Liver (tissue), 9 donors: Measurements from ENCODE around the gene GPR65. TPM values are rescaled to one million over a fixed set of nuclear protein-coding genes. Genes with fewer than 3 reads are reported as not detected.

Experiments used
- DNase-seq: peaks from one replicate; pipeline ENCODE4 v3.0.0-alpha.2; 2017; ENCODE audit warnings: low spot score
- H3K27ac ChIP-seq, 2 donors: one replicate each; pipeline ENCODE4 v1.7.0; 2013; ENCODE audit warnings: inconsistent platforms in 2 of 2, low read length in 2 of 2, control low read depth in 1 of 2, low read depth in 1 of 2, mild to moderate bottlenecking in 1 of 2
- H3K27me3 ChIP-seq, 4 donors: one replicate each; pipeline versions ENCODE4 v1.6.1 to v1.7.0; 2013; ENCODE audit warnings: low read length in 3 of 4, inconsistent platforms in 1 of 4, mild to moderate bottlenecking in 1 of 4, moderate library complexity in 1 of 4; ENCODE audit not compliant: control insufficient read depth in 4 of 4, insufficient read depth in 4 of 4
- H3K36me3 ChIP-seq, 4 donors: one replicate each; pipeline versions ENCODE4 v1.6.1 to v1.7.0; 2013; ENCODE audit warnings: low read length in 3 of 4, mild to moderate bottlenecking in 3 of 4, low read depth in 1 of 4, moderate library complexity in 1 of 4; ENCODE audit not compliant: control insufficient read depth in 4 of 4, insufficient read depth in 3 of 4
- H3K4me1 ChIP-seq, 4 donors: one replicate each; pipeline versions ENCODE4 v1.6.1 to v1.7.0; 2013; ENCODE audit warnings: low read length in 3 of 4, mild to moderate bottlenecking in 3 of 4, moderate library complexity in 1 of 4; ENCODE audit not compliant: control insufficient read depth in 4 of 4, insufficient read depth in 4 of 4
- H3K4me3 ChIP-seq, 3 donors: one replicate each; pipeline versions ENCODE4 v1.6.1 to v1.7.0; 2013; ENCODE audit warnings: low read length in 3 of 3, control low read depth in 1 of 3, low read depth in 1 of 3, mild to moderate bottlenecking in 1 of 3
- H3K9ac ChIP-seq, 2 donors: one replicate each; pipeline ENCODE4 v1.7.0; 2013; ENCODE audit warnings: low read length in 2 of 2, mild to moderate bottlenecking in 2 of 2, moderate library complexity in 2 of 2, control low read depth in 1 of 2, low read depth in 1 of 2
- H3K9me3 ChIP-seq, 4 donors: one replicate each; pipeline versions ENCODE4 v1.6.1 to v1.7.0; 2013; ENCODE audit warnings: low read length in 3 of 4; ENCODE audit not compliant: control insufficient read depth in 4 of 4
- EGR1 ChIP-seq, 2 donors: IDR thresholded peaks; 2 replicates each; pipeline ENCODE4 v1.6.1; 2016 to 2018; ENCODE audit warnings: antibody characterized with exemption in 2 of 2, low read depth in 2 of 2
- FOXA1 ChIP-seq: IDR thresholded peaks from 2 replicates; pipeline ENCODE4 v1.6.1; 2016; ENCODE audit warnings: antibody characterized with exemption
- GABPA ChIP-seq, 2 donors: IDR thresholded peaks in 1 of 2; conservative IDR thresholded peaks in 1 of 2; 2 replicates each; pipeline ENCODE4 v1.6.1; 2016; ENCODE audit warnings: antibody characterized with exemption in 2 of 2, mild to moderate bottlenecking in 1 of 2, moderate library complexity in 1 of 2
- HNF4G ChIP-seq: IDR thresholded peaks from 2 replicates; pipeline ENCODE4 v1.6.1; 2016; ENCODE audit warnings: antibody characterized with exemption
- JUND ChIP-seq, 2 donors: IDR thresholded peaks; 2 replicates each; pipeline ENCODE4 v1.6.1; 2016; ENCODE audit warnings: antibody characterized with exemption in 2 of 2
- RXRA ChIP-seq, 2 donors: IDR thresholded peaks; 2 replicates each; pipeline ENCODE4 v1.6.1; 2017 to 2018; ENCODE audit warnings: antibody characterized with exemption in 2 of 2, mild to moderate bottlenecking in 1 of 2
- YY1 ChIP-seq: IDR thresholded peaks from 2 replicates; pipeline ENCODE4 v1.6.1; 2016; ENCODE audit warnings: antibody characterized with exemption, mild to moderate bottlenecking
- WGBS: extraction: QIAGEN DNeasy Blood & Tissue Kit; methylation state at CpG from one replicate; pipeline ENCODE4 v1.1.7; 2013; 5-methylcytosine and 5-hydroxymethylcytosine counted together
- polyA plus RNA-seq, 2 donors: library from polyadenylated mRNA; stranded (reverse) in 1 of 2; unstranded in 1 of 2; fragments of 200-250 nt in 1 of 2; fragments of >200 nt in 1 of 2; fragmentation: Nextera tagmentation in 1 of 2; extraction: Ambion mirVana in 1 of 2; gene quantifications; one replicate each; pipeline versions ENCODE4 v1.2.1 to v1.2.3, GENCODE V29; 2013 to 2015
- total RNA-seq, 2 donors: library from RNA; depleted of rRNA; stranded (reverse); fragments of >200 nt; gene quantifications; one replicate each; pipeline ENCODE4 v1.2.3, GENCODE V29; 2014
- TF ChIP-seq, protein P1 (sequence below): IDR thresholded peaks from 2 replicates; pipeline ENCODE4 v1.6.1; 2016; ENCODE audit warnings: antibody characterized with exemption
- TF ChIP-seq, protein P2 (sequence below): IDR thresholded peaks from 2 replicates; pipeline ENCODE4 v1.6.1; 2016; ENCODE audit warnings: antibody characterized with exemption
- TF ChIP-seq, protein P3 (sequence below): IDR thresholded peaks from 2 replicates; pipeline ENCODE4 v1.6.1; 2016; ENCODE audit warnings: antibody characterized with exemption, mild to moderate bottlenecking
- TF ChIP-seq, protein P4 (sequence below): IDR thresholded peaks from 2 replicates; pipeline ENCODE4 v1.6.1; 2016; ENCODE audit warnings: antibody characterized with exemption
- TF ChIP-seq, protein P5 (sequence below): fragments of 150-350 bp; IDR thresholded peaks from 2 replicates; pipeline ENCODE4 v1.5.1; 2017; ENCODE audit warnings: improper control_type of control experiment, low read depth, low read length; ENCODE audit not compliant: missing input control
- donor health status: healthy.
- donor health status: healthy.
- donor health status: healthy.
- donor health status: healthy.
- donor health status: healthy.

GPR65 gene
- total and polyA plus RNA-seq, 4 donors = 0.72 to 4.5 (median 1.7) TPM

DNA sequence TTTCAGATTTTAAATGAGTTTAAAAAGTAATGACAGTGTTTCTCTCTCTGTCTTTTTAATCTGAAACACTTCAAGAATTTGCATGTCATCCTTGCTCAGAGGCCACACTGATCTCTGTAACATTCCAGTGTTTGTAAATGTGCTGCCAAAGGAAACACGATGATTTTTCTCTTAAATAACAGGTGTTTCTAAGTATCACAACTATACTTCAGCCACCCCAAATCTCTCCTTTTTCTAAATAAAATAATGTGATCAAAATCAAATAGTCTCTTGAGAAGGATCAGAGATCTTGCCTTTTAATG is 8.7 kb upstream of the GPR65 start:
- peaks cover 0 to 6% (median 1%) of the 10 kb centered on the region in 4 donors for H3K4me1 ChIP-seq

DNA sequence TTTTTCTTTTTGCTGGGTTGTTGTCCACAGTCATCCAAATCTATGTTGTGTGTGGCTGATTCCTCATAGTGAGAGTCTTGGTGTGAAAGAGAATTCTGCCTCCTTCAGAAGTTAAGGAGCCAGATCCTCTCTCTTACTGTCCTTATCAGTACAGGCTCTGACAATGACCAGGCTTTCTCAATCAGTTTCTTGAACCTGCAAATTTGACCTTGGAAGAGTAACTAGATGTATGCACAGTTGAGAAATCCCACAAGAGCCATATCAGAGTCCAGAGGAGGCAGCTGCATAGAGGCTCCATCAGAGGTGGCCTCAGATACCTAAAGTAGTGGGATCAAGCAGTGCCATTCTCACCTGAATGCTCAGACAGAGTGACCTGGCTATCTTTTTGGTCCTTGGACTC is 6.5 kb upstream of the GPR65 start:
- DNase-seq = no peak
- Histone ChIP-seq H3K9ac (no peak overlapping the region), H3K9me3 (no peaks in the 10 kb centered on the region), H3K36me3 (no peaks in the 10 kb centered on the region), H3K4me1 (peaks cover 0 to under 1% (median 0%) of the 10 kb centered on the region in 4 donors), H3K27ac (no peak overlapping the region), H3K4me3 (no peak overlapping the region), H3K27me3 (no peaks in the 10 kb centered on the region)
- TF ChIP-seq, protein P1, sequence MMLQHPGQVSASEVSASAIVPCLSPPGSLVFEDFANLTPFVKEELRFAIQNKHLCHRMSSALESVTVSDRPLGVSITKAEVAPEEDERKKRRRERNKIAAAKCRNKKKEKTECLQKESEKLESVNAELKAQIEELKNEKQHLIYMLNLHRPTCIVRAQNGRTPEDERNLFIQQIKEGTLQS = no peak
- TF ChIP-seq JUND (IDR thresholded peaks at IDR 0.05) (no peak), HNF4G (no peak), FOXA1 (no peak), GABPA (IDR thresholded peaks at IDR 0.05 in 1 of 2, conservative IDR thresholded peaks at IDR 0.05 in 1 of 2) (no peak), EGR1 (IDR thresholded peaks at IDR 0.05; ENCODE audit: low read depth in 2 of 2) (no peak), YY1 (no peak), RXRA (IDR thresholded peaks at IDR 0.05) (no peak)
- TF ChIP-seq, protein P2, sequence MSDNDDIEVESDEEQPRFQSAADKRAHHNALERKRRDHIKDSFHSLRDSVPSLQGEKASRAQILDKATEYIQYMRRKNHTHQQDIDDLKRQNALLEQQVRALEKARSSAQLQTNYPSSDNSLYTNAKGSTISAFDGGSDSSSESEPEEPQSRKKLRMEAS = no peak
- TF ChIP-seq, protein P3, sequence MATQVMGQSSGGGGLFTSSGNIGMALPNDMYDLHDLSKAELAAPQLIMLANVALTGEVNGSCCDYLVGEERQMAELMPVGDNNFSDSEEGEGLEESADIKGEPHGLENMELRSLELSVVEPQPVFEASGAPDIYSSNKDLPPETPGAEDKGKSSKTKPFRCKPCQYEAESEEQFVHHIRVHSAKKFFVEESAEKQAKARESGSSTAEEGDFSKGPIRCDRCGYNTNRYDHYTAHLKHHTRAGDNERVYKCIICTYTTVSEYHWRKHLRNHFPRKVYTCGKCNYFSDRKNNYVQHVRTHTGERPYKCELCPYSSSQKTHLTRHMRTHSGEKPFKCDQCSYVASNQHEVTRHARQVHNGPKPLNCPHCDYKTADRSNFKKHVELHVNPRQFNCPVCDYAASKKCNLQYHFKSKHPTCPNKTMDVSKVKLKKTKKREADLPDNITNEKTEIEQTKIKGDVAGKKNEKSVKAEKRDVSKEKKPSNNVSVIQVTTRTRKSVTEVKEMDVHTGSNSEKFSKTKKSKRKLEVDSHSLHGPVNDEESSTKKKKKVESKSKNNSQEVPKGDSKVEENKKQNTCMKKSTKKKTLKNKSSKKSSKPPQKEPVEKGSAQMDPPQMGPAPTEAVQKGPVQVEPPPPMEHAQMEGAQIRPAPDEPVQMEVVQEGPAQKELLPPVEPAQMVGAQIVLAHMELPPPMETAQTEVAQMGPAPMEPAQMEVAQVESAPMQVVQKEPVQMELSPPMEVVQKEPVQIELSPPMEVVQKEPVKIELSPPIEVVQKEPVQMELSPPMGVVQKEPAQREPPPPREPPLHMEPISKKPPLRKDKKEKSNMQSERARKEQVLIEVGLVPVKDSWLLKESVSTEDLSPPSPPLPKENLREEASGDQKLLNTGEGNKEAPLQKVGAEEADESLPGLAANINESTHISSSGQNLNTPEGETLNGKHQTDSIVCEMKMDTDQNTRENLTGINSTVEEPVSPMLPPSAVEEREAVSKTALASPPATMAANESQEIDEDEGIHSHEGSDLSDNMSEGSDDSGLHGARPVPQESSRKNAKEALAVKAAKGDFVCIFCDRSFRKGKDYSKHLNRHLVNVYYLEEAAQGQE = no peak
- TF ChIP-seq, protein P4, sequence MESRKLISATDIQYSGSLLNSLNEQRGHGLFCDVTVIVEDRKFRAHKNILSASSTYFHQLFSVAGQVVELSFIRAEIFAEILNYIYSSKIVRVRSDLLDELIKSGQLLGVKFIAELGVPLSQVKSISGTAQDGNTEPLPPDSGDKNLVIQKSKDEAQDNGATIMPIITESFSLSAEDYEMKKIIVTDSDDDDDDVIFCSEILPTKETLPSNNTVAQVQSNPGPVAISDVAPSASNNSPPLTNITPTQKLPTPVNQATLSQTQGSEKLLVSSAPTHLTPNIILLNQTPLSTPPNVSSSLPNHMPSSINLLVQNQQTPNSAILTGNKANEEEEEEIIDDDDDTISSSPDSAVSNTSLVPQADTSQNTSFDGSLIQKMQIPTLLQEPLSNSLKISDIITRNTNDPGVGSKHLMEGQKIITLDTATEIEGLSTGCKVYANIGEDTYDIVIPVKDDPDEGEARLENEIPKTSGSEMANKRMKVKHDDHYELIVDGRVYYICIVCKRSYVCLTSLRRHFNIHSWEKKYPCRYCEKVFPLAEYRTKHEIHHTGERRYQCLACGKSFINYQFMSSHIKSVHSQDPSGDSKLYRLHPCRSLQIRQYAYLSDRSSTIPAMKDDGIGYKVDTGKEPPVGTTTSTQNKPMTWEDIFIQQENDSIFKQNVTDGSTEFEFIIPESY = no peak
- TF ChIP-seq, protein P5, sequence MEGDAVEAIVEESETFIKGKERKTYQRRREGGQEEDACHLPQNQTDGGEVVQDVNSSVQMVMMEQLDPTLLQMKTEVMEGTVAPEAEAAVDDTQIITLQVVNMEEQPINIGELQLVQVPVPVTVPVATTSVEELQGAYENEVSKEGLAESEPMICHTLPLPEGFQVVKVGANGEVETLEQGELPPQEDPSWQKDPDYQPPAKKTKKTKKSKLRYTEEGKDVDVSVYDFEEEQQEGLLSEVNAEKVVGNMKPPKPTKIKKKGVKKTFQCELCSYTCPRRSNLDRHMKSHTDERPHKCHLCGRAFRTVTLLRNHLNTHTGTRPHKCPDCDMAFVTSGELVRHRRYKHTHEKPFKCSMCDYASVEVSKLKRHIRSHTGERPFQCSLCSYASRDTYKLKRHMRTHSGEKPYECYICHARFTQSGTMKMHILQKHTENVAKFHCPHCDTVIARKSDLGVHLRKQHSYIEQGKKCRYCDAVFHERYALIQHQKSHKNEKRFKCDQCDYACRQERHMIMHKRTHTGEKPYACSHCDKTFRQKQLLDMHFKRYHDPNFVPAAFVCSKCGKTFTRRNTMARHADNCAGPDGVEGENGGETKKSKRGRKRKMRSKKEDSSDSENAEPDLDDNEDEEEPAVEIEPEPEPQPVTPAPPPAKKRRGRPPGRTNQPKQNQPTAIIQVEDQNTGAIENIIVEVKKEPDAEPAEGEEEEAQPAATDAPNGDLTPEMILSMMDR = no peak

More for the DNA sequence above, 8.7 kb upstream of the GPR65 start:
- DNase-seq = no peak
- 44% methylated on average over 1 of the region's 1 CpG for WGBS
- Histone ChIP-seq H3K9ac (no peak overlapping the region), H3K4me3 (no peak overlapping the region), H3K9me3 (no peaks in the 10 kb centered on the region), H3K27me3 (no peaks in the 10 kb centered on the region), H3K27ac (no peak overlapping the region), H3K36me3 (no peaks in the 10 kb centered on the region)
- TF ChIP-seq, protein P3 = no peak
- TF ChIP-seq RXRA (IDR thresholded peaks at IDR 0.05) (no peak), JUND (IDR thresholded peaks at IDR 0.05) (no peak)
- TF ChIP-seq, protein P5 = no peak
- TF ChIP-seq, protein P1 = no peak
